Posterior vena cava (tissue), 2 donors: ENCODE data around the gene KEL. TPM values are rescaled to one million over a fixed set of nuclear protein-coding genes. Genes with fewer than 3 reads are reported as not detected.

Experiments
- total RNA-seq, 2 donors: library from RNA; stranded (reverse); fragmentation: NEBNext Ultra II Directional; extraction: Animal tissue kit (Norgen Biotek cat#: 25700); gene quantifications; one replicate each; pipeline ENCODE4 v1.2.1, GENCODE V29; 2021
- donor health status: DM: yes; HTN: yes; CAD: no.
- donor health status: DM: yes; HTN: yes; CAD: no.

Gene KEL
- total RNA-seq, 2 donors from 2014 or later = 0.67 to 1.2 TPM

Other genes with a start within 250 kb of the KEL start
- gene PRSS1, start 212.9 kb downstream of the KEL start, total RNA-seq = 1 to 10 TPM in 1 of 2 donors, not detected in 1; 7.8 TPM
- 1 to 10 TPM; 1.9 to 9.0 TPM for gene PRSS2, start 191.4 kb downstream of the KEL start, total RNA-seq
- gene EPHB6, start 107.3 kb downstream of the KEL start, total RNA-seq = 10 to 100 TPM; 11.9 to 33.5 TPM
- not detected for gene TRPV6, start 76.6 kb downstream of the KEL start, total RNA-seq
- not detected for gene TRPV5, start 28.6 kb downstream of the KEL start, total RNA-seq
- not detected for gene LLCFC1, start 22.9 kb downstream of the KEL start, total RNA-seq
- gene OR9A2, start 64.8 kb upstream of the KEL start, total RNA-seq = not detected
- gene OR6V1, start 90.0 kb upstream of the KEL start, total RNA-seq = not detected
- not detected for gene PIP, start 169.7 kb upstream of the KEL start, total RNA-seq
- not detected for gene TAS2R39, start 221.1 kb upstream of the KEL start, total RNA-seq